ENCODE measurements around the gene AGBL5.

Gene AGBL5

DNA sequence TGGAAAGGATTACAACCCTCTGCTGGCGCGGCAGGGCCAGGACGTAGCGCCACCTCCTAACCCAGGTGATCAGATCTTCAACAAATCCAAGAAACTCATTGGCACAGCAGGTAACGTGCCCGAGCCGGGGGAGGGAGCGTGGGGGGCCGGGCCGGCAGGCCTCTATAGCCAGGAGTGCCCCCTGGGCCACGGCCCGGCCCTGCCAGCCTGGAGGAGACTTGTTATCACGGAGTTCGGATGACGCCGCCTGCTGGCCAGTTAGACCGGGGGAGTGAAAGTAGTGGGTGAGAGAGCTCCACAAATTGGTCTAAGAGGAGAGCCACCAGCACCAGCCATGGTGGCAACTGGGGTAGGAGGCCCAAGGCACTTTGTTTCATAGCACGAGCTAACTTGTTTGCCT lies 27.3 kb upstream of the AGBL5 start:
- TF ChIP-seq, protein P1, sequence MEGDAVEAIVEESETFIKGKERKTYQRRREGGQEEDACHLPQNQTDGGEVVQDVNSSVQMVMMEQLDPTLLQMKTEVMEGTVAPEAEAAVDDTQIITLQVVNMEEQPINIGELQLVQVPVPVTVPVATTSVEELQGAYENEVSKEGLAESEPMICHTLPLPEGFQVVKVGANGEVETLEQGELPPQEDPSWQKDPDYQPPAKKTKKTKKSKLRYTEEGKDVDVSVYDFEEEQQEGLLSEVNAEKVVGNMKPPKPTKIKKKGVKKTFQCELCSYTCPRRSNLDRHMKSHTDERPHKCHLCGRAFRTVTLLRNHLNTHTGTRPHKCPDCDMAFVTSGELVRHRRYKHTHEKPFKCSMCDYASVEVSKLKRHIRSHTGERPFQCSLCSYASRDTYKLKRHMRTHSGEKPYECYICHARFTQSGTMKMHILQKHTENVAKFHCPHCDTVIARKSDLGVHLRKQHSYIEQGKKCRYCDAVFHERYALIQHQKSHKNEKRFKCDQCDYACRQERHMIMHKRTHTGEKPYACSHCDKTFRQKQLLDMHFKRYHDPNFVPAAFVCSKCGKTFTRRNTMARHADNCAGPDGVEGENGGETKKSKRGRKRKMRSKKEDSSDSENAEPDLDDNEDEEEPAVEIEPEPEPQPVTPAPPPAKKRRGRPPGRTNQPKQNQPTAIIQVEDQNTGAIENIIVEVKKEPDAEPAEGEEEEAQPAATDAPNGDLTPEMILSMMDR (IDR thresholded peaks at IDR 0.05; ENCODE audit: control insufficient read depth, insufficient read depth, low read depth, low read length, missing control alignments), result no peak
- H3K4me3 ChIP-seq (ENCODE audit: control insufficient read depth, low read depth, low read length), result no peak overlapping the region
- no peak for DNase-seq (ENCODE audit: low read depth)

DNA sequence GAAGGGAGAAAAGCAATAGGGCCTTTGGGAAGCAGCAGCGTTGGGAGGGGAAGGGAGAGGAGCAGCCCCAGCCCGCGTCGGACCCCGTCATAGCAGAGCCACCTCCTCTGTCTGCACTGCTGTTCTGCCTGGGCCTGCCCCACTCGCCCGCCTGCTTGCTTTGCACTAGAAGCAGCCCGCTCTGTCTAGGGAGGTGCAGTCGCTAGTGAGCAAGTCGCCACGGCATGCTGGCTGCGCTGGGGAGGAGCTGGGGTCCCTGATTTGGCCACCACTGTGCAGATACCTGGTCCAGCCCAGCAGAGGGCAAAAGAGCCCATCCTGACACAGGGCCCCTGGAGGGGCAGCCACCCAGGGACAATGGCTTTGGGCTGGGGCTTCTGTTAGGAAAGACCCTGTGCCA lies 26.7 kb upstream of the AGBL5 start:
- TF ChIP-seq, protein P1 (IDR thresholded peaks at IDR 0.05; ENCODE audit: control insufficient read depth, insufficient read depth, low read depth, low read length, missing control alignments), result no peak
- DNase-seq (ENCODE audit: low read depth), result no peak
- H3K4me3 ChIP-seq (ENCODE audit: control insufficient read depth, low read depth, low read length), result no peak overlapping the region

DNA sequence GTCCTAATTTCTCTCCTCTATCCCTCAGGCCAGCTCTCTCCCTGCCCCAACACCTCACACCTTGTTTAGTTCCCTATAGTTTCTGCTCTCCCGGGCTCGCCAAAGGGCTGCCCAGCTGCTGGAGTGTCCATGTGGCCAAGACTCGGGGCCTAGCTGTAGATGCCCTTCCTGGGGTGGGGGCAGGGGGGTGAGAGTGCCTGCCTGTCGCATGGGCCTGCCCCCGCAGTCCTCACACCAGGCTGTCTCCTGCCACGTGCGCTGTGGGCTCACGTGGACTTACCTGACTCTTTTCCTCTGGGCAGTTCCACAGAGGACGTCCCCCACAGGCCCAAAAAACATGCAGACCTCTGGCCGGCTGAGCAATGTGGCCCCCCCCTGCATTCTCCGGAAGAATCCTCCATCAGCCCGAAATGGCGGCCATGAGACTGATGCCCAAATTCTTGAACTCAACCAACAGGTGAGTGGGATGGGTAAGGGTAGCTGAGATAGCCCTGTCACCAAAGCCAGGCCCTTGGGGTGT lies 26.1 kb upstream of the AGBL5 start:
- H3K4me3 ChIP-seq (ENCODE audit: control insufficient read depth, low read depth, low read length), result no peak overlapping the region
- TF ChIP-seq, protein P1 (IDR thresholded peaks at IDR 0.05; ENCODE audit: control insufficient read depth, insufficient read depth, low read depth, low read length, missing control alignments), result no peak
- DNase-seq (ENCODE audit: low read depth), result no peak

DNA sequence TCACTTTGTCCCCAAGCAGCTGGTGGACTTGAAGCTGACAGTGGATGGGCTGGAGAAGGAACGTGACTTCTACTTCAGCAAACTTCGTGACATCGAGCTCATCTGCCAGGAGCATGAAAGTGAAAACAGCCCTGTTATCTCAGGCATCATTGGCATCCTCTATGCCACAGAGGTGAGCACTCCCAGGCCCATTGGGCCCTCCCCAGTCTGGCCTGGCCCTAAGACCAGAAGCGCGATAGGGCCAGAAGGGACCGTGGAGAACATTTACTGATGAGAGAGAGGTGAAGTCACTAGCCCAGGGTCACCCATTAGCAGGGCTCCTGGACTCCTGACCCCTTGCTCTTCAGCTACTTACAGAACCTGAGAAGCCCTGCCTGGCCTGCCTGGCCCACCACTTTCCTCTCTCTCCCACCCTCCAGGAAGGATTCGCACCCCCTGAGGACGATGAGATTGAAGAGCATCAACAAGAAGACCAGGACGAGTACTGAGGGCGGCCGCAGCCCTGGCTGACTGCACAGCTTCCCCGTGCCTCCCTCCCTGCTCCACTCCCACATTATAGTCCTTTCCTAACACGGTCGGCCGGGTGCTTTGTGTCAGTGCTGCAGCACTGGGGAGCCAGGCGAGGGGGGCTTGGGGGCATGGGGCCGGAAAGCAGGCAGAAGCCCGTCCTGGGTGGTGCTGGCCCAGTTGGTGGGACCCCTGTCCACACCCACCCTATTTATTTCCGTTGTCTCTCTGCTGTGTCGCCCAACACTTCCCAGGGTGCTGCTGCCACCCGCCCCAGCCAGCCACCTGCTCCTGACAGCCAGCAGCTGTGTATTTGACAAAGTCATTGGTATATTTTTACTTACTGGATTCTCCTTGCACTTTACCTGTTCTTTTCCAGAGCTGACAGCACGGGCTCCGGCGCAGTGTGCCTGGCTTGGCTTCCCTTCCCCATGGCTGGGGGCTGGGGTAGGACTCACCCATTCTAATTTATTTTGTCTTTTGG lies 25.3 kb upstream of the AGBL5 start:
- H3K4me3 ChIP-seq (ENCODE audit: control insufficient read depth, low read depth, low read length), result no peak overlapping the region
- DNase-seq (ENCODE audit: low read depth), result no peak
- TF ChIP-seq, protein P1 (IDR thresholded peaks at IDR 0.05; ENCODE audit: control insufficient read depth, insufficient read depth, low read depth, low read length, missing control alignments), result no peak

DNA sequence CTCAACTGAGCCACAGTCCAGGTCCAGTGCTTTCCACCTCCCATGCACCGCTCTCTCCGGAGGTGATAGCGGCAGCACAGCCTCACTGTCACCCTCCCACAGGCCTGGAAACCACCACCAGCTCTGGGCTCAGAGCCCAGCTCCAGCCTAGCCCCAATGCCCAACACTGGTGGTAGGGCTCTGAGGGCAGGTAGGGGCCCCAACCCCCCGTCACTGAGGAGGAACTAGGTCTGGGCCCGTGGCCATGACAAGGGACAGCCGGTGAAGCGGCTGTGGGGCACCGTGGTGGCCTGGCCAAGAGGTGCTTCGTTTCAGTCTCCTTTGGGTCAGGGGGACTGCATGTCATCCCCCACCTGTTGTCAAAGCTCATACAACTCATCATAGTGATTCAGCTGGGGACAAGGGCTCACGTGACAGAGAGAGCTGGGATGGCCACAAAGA lies 24.2 kb upstream of the AGBL5 start:
- no peak overlapping the region for H3K4me3 ChIP-seq (ENCODE audit: control insufficient read depth, low read depth, low read length)
- TF ChIP-seq, protein P1 (IDR thresholded peaks at IDR 0.05; ENCODE audit: control insufficient read depth, insufficient read depth, low read depth, low read length, missing control alignments), result no peak
- DNase-seq (ENCODE audit: low read depth), result no peak

DNA sequence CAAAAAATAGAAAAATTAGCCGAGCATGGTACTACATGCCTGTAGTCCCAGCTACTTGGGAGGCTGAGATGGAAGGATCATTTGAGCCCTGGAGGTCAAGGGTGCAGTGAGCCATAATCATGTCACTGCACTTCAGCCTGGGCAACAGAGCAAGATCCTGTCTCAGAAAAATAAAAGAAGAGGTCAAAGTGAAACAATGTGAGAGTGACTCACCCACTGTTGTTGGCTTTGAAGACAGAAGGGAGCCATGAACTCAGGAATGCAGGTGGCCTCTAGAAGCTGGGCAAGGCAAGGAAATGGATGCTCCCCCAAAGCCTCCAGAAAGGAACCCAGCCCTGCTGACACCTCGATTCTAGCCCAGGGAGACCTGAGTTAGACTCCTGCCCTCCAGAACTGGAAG lies 22.4 kb upstream of the AGBL5 start:
- no peak overlapping the region for H3K4me3 ChIP-seq (ENCODE audit: control insufficient read depth, low read depth, low read length)
- TF ChIP-seq, protein P1 (IDR thresholded peaks at IDR 0.05; ENCODE audit: control insufficient read depth, insufficient read depth, low read depth, low read length, missing control alignments), result no peak
- no peak for DNase-seq (ENCODE audit: low read depth)

Data from AG09309 (cell line).